K562 (cell line): ENCODE data around the gene TFB2M. TPM values are rescaled to one million over a fixed set of nuclear protein-coding genes. Genes with fewer than 3 reads are reported as not detected.

Experiments used
- ARID1B ChIP-seq: fragments of 450-650 bp; IDR thresholded peaks from 2 replicates; pipeline ENCODE4 v1.6.1; 2016; ENCODE audit warnings: antibody characterized with exemption, mild to moderate bottlenecking, inconsistent platforms
- ARID2 ChIP-seq: fragments of 450-650 bp; IDR thresholded peaks from 2 replicates; pipeline ENCODE4 v1.6.1; 2017; ENCODE audit warnings: antibody characterized with exemption, mild to moderate bottlenecking
- FUS ChIP-seq: fragments of 200-400 bp; formaldehyde crosslinking; optimal IDR thresholded peaks from 2 replicates; pipeline ENCODE3; 2017; ENCODE audit warnings: low read depth, low read length
- JUND ChIP-seq, 2 experiments: IDR thresholded peaks; 2 replicates in 1 of 2; 3 replicates in 1 of 2; pipeline ENCODE4 v1.6.1; 2011; ENCODE audit warnings: borderline replicate concordance in 2 of 2, low read depth in 2 of 2, low read length in 2 of 2, improper control_type of control experiment in 1 of 2, missing biosample characterization in 1 of 2, missing genetic modification characterization in 1 of 2, missing genetic modification reagents in 1 of 2
- NFIC ChIP-seq: fragments of 450-650 bp; IDR thresholded peaks from 2 replicates; pipeline ENCODE4 v1.6.1; 2017; ENCODE audit warnings: mild to moderate bottlenecking, inconsistent platforms
- NR1H2 ChIP-seq: sonication (generic); formaldehyde crosslinking; IDR thresholded peaks from 2 replicates; pipeline ENCODE4 v1.4.0; 2020; ENCODE audit warnings: mild to moderate bottlenecking, missing genetic modification reagents
- POLR2G ChIP-seq: fragments of 200-400 bp; formaldehyde crosslinking; IDR thresholded peaks from 2 replicates; pipeline ENCODE4 v1.6.1; 2017; ENCODE audit warnings: low read depth, mild to moderate bottlenecking, antibody characterized with exemption, low read length, moderate library complexity
- PPARD ChIP-seq: fragments of 250-450 bp; sonication (Bioruptor Pico); IDR thresholded peaks from 2 replicates; pipeline ENCODE4 v1.8.0; 2022; ENCODE audit warnings: inconsistent platforms, mild to moderate bottlenecking, moderate library complexity
- PURB ChIP-seq: sonication (generic); formaldehyde crosslinking; IDR thresholded peaks from 2 replicates; pipeline ENCODE4 v1.9.0; 2021; ENCODE audit warnings: low read depth, mild to moderate bottlenecking, missing genetic modification reagents
- SRF ChIP-seq, 2 experiments: fragments of 250-450, 450-650 bp in 1 of 2; sonication (Bioruptor Pico) in 1 of 2; sonication (generic) in 1 of 2; formaldehyde crosslinking; IDR thresholded peaks; 2 replicates each; pipeline versions ENCODE4 v1.5.0 to v1.5.1; 2020 to 2022; ENCODE audit warnings: mild to moderate bottlenecking in 1 of 2, missing genetic modification reagents in 1 of 2
- SUPT5H ChIP-seq: fragments of 450-650 bp; IDR thresholded peaks from 2 replicates; pipeline ENCODE4 v1.6.1; 2016
- TCFL5 ChIP-seq: fragments of 250-450 bp; sonication (Bioruptor Pico); conservative IDR thresholded peaks from 2 replicates; pipeline ENCODE4 v1.6.1; 2021; ENCODE audit warnings: mild to moderate bottlenecking, moderate library complexity, matching md5 sums
- ZC3H4 ChIP-seq: sonication (generic); formaldehyde crosslinking; IDR thresholded peaks from 2 replicates; pipeline ENCODE4 v1.9.0; 2021; ENCODE audit warnings: missing genetic modification reagents, borderline replicate concordance
- ZNF121 ChIP-seq: sonication (generic); formaldehyde crosslinking; conservative IDR thresholded peaks from 2 replicates; pipeline ENCODE4 v1.8.0; 2022; ENCODE audit warnings: missing genetic modification reagents
- ZNF23 ChIP-seq: fragments of 250-450 bp; sonication (Bioruptor Pico); IDR thresholded peaks from 2 replicates; pipeline ENCODE4 v1.4.0; 2020; ENCODE audit warnings: mild to moderate bottlenecking
- ZNF232 ChIP-seq: sonication (generic); formaldehyde crosslinking; IDR thresholded peaks from 2 replicates; pipeline ENCODE4 v1.8.0; 2022; ENCODE audit warnings: mild to moderate bottlenecking, missing genetic modification reagents
- ZNF41 ChIP-seq: fragments of 250-450 bp; sonication (Bioruptor Pico); conservative IDR thresholded peaks from 2 replicates; pipeline ENCODE4 v1.4.0; 2020; ENCODE audit warnings: mild to moderate bottlenecking
- ZNF431 ChIP-seq: sonication (generic); formaldehyde crosslinking; IDR thresholded peaks from 2 replicates; pipeline ENCODE4 v1.8.0; 2022; ENCODE audit warnings: mild to moderate bottlenecking, missing genetic modification reagents
- ZNF699 ChIP-seq: fragments of 250-450 bp; sonication (Bioruptor Pico); IDR thresholded peaks from 2 replicates; pipeline ENCODE4 v1.8.0; 2021; ENCODE audit warnings: mild to moderate bottlenecking, moderate library complexity; ENCODE audit not compliant: insufficient replicate concordance
- ZNF785 ChIP-seq: fragments of 250-450 bp; sonication (Bioruptor Pico); IDR thresholded peaks from 2 replicates; pipeline ENCODE4 v1.4.0; 2020; ENCODE audit warnings: mild to moderate bottlenecking
- polyA plus RNA-seq, 8 experiments: library from polyadenylated mRNA; depleted of rRNA in 4 of 8; stranded (reverse) in 5 of 8; unstranded in 3 of 8; fragments of >200 nt; fragmentation: Nextera tagmentation in 2 of 8; fragmentation: Illumina TruSeq in 1 of 8; extraction: Ambion mirVana in 2 of 8; extraction: Trizol in 1 of 8; gene quantifications; 2 replicates each; pipeline versions ENCODE4 v1.2.1 to v1.2.3, GENCODE V29; 2011 to 2014; ENCODE audit warnings: inconsistent platforms in 1 of 8, missing spikeins in 1 of 8
- total RNA-seq, 7 experiments: library from RNA; depleted of rRNA in 6 of 7; stranded (reverse); fragments of >200 nt in 6 of 7; fragmentation: Illumina TruSeq in 2 of 7; extraction: Trizol in 2 of 7; gene quantifications; 2 replicates each; pipeline versions ENCODE4 v1.2.1 to v1.2.3, GENCODE V29; 2011 to 2021; ENCODE audit warnings: low replicate concordance in 1 of 7
- TF ChIP-seq, protein P1 (sequence below): fragments of 450-650 bp; formaldehyde crosslinking; IDR thresholded peaks from 2 replicates; pipeline ENCODE4 v1.4.0; 2022; ENCODE audit warnings: missing genetic modification characterization
- TF ChIP-seq, protein P2 (sequence below): fragments of 450-650 bp; formaldehyde crosslinking; IDR thresholded peaks from 2 replicates; pipeline ENCODE4 v1.4.0; 2022; ENCODE audit warnings: mild to moderate bottlenecking, moderate library complexity
- TF ChIP-seq, protein P3 (sequence below): fragments of 450-650 bp; IDR thresholded peaks from 2 replicates; pipeline ENCODE4 v1.6.1; 2018; ENCODE audit not compliant: partially characterized antibody
- TF ChIP-seq, protein P4 (sequence below): conservative IDR thresholded peaks from 2 replicates; pipeline ENCODE4 v1.6.1; 2011; ENCODE audit warnings: low read depth, mild to moderate bottlenecking, low read length; ENCODE audit not compliant: control insufficient read depth

The TFB2M gene
- total and polyA plus RNA-seq, 9 of the 15 experiments (the other 6 are each of a cell fraction or from before 2014, with no cell fraction given) = 55.1 to 162 (median 70.6) TPM

DNA sequence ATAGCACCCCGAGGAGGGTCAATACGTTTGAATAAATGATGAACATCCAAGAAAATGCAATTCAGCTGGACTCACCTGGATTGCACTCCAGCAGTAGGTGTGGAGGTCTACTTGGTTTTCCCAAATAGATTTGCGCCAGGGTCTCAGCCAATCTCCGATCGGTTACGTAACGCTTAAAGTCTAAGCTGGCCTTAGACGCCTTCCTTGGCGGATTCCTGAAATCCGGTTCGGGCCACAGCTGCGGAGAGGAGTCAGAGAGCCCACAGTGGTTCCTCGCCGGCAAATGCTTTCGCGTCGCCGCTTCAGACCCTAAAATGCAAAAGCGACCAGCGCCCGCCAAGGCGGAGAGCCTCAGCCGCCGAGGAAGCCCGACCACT, 322 bp downstream of the TFB2M start (continued):
- TF ChIP-seq ZNF431 (no peak), ZNF699 (no peak), POLR2G (no peak), ZNF23 (CRISPR knock-in tag) (no peak), JUND (IDR thresholded peaks at IDR 0.05; ENCODE audit: borderline replicate concordance, low read depth, low read length) (no peak), JUND (tag; IDR thresholded peaks at IDR 0.05; ENCODE audit: borderline replicate concordance, low read depth, low read length) (no peak), ZNF41 (CRISPR knock-in tag) (no peak), ARID2 (no peak), TCFL5 (CRISPR knock-in tag) (no peak), FUS (no peak), ZNF121 (CRISPR knock-in tag) (no peak), PURB (CRISPR knock-in tag) (no peak), NR1H2 (no peak), NFIC (no peak), ZNF232 (peak; percentile 72; the same call in 1 of the 2 replicates), SRF (CRISPR knock-in tag; IDR thresholded peaks at IDR 0.05) (no peak), PPARD (CRISPR knock-in tag) (no peak), ARID1B (no peak), ZC3H4 (CRISPR knock-in tag) (no peak), SUPT5H (no peak), ZNF785 (no peak)
- TF ChIP-seq, protein P1, sequence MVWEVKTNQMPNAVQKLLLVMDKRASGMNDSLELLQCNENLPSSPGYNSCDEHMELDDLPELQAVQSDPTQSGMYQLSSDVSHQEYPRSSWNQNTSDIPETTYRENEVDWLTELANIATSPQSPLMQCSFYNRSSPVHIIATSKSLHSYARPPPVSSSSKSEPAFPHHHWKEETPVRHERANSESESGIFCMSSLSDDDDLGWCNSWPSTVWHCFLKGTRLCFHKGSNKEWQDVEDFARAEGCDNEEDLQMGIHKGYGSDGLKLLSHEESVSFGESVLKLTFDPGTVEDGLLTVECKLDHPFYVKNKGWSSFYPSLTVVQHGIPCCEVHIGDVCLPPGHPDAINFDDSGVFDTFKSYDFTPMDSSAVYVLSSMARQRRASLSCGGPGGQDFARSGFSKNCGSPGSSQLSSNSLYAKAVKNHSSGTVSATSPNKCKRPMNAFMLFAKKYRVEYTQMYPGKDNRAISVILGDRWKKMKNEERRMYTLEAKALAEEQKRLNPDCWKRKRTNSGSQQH (CRISPR knock-in tag) = peak; percentile 85; the same call in 1 of the 2 replicates
- TF ChIP-seq, protein P2, sequence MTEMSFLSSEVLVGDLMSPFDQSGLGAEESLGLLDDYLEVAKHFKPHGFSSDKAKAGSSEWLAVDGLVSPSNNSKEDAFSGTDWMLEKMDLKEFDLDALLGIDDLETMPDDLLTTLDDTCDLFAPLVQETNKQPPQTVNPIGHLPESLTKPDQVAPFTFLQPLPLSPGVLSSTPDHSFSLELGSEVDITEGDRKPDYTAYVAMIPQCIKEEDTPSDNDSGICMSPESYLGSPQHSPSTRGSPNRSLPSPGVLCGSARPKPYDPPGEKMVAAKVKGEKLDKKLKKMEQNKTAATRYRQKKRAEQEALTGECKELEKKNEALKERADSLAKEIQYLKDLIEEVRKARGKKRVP (CRISPR knock-in tag) = 0 out of 2 replicates have a peak, but pooled peaks have one; percentile 54
- TF ChIP-seq, protein P3, sequence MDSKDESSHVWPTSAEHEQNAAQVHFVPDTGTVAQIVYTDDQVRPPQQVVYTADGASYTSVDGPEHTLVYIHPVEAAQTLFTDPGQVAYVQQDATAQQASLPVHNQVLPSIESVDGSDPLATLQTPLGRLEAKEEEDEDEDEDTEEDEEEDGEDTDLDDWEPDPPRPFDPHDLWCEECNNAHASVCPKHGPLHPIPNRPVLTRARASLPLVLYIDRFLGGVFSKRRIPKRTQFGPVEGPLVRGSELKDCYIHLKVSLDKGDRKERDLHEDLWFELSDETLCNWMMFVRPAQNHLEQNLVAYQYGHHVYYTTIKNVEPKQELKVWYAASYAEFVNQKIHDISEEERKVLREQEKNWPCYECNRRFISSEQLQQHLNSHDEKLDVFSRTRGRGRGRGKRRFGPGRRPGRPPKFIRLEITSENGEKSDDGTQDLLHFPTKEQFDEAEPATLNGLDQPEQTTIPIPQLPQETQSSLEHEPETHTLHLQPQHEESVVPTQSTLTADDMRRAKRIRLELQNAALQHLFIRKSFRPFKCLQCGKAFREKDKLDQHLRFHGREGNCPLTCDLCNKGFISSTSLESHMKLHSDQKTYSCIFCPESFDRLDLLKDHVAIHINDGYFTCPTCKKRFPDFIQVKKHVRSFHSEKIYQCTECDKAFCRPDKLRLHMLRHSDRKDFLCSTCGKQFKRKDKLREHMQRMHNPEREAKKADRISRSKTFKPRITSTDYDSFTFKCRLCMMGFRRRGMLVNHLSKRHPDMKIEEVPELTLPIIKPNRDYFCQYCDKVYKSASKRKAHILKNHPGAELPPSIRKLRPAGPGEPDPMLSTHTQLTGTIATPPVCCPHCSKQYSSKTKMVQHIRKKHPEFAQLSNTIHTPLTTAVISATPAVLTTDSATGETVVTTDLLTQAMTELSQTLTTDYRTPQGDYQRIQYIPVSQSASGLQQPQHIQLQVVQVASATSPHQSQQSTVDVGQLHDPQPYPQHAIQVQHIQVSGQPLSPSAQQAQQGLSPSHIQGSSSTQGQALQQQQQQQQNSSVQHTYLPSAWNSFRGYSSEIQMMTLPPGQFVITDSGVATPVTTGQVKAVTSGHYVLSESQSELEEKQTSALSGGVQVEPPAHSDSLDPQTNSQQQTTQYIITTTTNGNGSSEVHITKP = no peak
- TF ChIP-seq, protein P4, sequence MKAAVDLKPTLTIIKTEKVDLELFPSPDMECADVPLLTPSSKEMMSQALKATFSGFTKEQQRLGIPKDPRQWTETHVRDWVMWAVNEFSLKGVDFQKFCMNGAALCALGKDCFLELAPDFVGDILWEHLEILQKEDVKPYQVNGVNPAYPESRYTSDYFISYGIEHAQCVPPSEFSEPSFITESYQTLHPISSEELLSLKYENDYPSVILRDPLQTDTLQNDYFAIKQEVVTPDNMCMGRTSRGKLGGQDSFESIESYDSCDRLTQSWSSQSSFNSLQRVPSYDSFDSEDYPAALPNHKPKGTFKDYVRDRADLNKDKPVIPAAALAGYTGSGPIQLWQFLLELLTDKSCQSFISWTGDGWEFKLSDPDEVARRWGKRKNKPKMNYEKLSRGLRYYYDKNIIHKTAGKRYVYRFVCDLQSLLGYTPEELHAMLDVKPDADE = no peak
